Measurements from ENCODE around the gene DHRS12.

DNA sequence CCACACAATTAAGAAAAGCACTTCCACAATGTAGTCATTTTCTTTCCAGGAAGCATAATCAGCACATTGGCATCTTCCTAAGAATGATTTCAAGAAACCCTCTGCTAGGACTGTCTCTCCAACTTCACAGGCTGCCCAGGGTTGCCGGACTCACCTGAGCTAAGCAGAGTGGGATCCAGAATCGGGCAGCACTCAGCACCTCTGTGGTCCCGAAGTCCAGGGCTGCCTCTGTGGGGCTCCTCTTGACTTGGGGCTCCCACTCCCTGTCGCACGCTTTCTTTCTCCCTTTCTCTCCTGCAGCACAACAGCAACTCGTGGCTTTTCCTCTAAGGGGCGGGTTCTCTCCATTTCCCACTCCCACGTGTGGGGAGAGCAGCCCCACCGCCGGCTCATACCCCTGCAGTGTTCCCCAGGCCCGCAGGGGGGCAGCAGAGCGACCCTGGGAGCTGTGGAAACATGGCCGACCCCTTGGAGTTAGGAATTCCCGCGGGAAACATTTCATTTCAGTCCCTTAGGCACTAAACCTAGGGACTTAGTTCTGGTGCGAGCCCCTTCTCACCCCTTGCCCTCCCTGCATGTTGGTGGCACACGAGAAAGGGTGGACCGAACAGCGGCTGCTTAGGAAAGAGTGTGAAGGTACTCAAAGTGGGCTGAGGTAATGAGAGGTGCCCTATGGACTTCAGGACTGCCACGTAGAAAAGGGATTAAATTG is 41.1 kb upstream of the DHRS12 start, which contains the start of gene TMEM272:
- TF ChIP-seq, protein P1, sequence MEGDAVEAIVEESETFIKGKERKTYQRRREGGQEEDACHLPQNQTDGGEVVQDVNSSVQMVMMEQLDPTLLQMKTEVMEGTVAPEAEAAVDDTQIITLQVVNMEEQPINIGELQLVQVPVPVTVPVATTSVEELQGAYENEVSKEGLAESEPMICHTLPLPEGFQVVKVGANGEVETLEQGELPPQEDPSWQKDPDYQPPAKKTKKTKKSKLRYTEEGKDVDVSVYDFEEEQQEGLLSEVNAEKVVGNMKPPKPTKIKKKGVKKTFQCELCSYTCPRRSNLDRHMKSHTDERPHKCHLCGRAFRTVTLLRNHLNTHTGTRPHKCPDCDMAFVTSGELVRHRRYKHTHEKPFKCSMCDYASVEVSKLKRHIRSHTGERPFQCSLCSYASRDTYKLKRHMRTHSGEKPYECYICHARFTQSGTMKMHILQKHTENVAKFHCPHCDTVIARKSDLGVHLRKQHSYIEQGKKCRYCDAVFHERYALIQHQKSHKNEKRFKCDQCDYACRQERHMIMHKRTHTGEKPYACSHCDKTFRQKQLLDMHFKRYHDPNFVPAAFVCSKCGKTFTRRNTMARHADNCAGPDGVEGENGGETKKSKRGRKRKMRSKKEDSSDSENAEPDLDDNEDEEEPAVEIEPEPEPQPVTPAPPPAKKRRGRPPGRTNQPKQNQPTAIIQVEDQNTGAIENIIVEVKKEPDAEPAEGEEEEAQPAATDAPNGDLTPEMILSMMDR (IDR thresholded peaks at IDR 0.05; ENCODE audit: borderline replicate concordance, extremely low read depth, low read length, poor library complexity, severe bottlenecking): peak; percentile 77
- TF ChIP-seq EZH2 (IDR thresholded peaks at IDR 0.05; ENCODE audit: borderline replicate concordance, low read depth, low read length, severe bottlenecking): no peak

Measured in DND-41 (cell line).